ENCODE data around the gene SIMC1.

Gene SIMC1

DNA sequence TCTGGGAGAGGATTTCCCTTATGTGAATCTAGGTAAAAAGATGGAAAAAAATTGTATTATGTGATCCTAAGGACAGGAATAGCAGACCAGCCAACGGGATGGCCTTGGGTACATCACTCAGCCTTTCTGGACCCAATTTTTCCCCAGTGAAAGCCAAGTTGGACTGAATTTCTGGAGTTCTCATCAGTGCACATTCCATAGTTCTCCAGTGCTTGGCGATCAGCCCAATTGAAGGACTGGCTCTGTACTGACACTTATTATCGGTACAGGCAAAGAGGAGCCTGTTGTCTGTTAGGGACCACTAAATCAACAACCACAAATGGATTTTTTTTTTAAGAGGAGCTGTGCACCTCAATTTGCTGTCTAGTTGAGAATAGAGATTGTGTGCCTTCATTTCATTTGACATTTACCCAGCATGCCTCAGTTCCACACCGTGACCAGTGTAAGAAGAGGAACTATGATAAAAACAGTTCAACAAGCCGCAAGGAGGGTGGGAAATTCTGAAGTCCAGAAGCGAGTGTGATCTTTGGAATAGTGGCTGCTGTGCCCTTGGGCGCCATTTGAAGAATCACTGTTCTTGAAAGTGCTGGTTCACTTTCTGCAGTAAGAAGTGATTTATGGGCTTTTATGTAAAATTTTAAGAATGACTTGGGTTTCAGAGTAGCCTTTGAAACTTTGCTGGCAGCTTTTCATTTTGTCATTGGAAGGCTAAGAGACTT is 135.0 kb downstream of the SIMC1 start:
- TF ChIP-seq, protein P1, sequence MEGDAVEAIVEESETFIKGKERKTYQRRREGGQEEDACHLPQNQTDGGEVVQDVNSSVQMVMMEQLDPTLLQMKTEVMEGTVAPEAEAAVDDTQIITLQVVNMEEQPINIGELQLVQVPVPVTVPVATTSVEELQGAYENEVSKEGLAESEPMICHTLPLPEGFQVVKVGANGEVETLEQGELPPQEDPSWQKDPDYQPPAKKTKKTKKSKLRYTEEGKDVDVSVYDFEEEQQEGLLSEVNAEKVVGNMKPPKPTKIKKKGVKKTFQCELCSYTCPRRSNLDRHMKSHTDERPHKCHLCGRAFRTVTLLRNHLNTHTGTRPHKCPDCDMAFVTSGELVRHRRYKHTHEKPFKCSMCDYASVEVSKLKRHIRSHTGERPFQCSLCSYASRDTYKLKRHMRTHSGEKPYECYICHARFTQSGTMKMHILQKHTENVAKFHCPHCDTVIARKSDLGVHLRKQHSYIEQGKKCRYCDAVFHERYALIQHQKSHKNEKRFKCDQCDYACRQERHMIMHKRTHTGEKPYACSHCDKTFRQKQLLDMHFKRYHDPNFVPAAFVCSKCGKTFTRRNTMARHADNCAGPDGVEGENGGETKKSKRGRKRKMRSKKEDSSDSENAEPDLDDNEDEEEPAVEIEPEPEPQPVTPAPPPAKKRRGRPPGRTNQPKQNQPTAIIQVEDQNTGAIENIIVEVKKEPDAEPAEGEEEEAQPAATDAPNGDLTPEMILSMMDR (IDR thresholded peaks at IDR 0.05; ENCODE audit: borderline replicate concordance, insufficient read depth, low read depth, low read length) = no peak
- no peak overlapping the region for H3K4me3 ChIP-seq (ENCODE audit: low read depth, low read length)

DNA sequence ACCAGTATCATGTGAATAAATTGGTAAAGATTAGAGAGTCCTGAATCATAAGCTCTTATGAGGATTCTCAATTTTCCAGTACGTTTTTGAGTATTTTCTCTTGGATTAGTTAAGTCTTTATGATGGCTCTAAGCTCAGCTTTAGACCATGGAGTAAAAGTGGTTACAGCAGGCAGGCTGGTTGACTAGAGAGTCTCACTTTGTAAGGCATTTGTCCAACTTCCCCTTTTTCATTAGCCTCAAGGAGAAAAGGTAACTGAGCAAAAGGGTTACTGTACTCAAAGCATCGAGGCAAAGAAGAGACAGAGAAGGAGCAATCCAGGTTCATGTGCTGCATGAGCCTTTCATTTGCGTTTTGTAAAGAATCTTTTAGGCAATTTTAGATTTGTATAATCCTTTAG is 141.7 kb downstream of the SIMC1 start:
- TF ChIP-seq, protein P1 (IDR thresholded peaks at IDR 0.05; ENCODE audit: borderline replicate concordance, insufficient read depth, low read depth, low read length) = no peak
- H3K4me3 ChIP-seq (ENCODE audit: low read depth, low read length) = no peak overlapping the region

DNA sequence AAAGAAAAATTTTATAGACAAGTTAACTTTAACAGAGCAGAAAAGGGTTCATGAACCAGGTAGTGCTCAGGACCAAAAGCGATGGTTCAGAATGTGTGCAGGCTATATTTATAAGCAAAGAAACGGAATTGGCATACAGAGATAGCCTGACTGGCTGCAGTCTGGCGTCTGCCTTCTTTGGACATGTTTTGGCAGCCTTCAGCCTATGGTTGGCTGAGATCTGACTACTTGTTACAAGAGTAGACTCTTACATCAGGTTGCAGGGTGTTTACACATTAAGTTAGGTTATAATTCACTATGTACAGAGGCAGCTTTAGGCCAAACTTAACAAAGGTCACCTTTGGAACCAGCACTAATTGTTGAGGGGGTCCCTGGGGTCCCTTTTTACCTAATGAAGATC is 143.2 kb downstream of the SIMC1 start:
- H3K4me3 ChIP-seq (ENCODE audit: low read depth, low read length) = no peak overlapping the region
- TF ChIP-seq, protein P1 (IDR thresholded peaks at IDR 0.05; ENCODE audit: borderline replicate concordance, insufficient read depth, low read depth, low read length) = no peak

DNA sequence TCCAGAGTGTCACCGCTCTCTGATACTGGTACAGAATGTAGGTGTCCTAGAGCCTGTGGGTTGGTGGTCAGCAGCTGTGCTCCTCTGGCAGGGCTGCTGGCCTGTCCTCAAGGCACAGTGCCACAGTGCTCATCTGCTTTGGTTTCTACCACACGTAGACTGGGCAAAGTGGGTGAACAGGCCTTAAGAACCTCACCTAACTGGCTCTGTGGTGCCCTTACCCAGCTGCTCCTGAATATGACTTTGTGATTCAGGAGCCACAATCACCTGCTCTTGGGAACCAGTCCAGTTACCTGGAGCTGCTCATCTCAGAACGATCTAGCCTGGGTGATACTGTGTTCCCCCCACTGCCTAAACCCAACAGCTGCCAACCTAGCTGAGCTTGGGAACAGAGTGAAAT is 143.8 kb downstream of the SIMC1 start:
- H3K4me3 ChIP-seq (ENCODE audit: low read depth, low read length) = no peak overlapping the region
- TF ChIP-seq, protein P1 (IDR thresholded peaks at IDR 0.05; ENCODE audit: borderline replicate concordance, insufficient read depth, low read depth, low read length) = no peak

DNA sequence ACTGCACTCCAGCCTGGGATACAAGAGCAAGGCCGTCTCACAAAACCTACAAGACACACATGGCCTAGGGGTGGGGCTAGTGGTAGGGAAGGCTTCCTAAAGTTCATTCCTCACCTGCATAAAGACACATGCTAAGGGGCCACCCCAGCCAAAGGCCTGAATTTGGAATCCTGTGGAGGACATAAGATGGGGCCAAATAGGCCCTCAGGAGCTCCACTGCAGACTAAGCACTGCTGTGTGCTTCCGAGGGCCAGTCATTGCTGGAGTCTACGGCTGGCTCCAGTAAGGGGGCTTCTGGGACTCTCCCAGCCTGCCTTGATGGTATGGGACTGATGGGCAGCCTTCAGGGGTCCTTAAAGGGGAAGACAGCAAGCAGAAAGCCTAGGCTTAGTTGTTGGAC is 144.5 kb downstream of the SIMC1 start:
- TF ChIP-seq, protein P1 (IDR thresholded peaks at IDR 0.05; ENCODE audit: borderline replicate concordance, insufficient read depth, low read depth, low read length) = no peak
- no peak overlapping the region for H3K4me3 ChIP-seq (ENCODE audit: low read depth, low read length)

DNA sequence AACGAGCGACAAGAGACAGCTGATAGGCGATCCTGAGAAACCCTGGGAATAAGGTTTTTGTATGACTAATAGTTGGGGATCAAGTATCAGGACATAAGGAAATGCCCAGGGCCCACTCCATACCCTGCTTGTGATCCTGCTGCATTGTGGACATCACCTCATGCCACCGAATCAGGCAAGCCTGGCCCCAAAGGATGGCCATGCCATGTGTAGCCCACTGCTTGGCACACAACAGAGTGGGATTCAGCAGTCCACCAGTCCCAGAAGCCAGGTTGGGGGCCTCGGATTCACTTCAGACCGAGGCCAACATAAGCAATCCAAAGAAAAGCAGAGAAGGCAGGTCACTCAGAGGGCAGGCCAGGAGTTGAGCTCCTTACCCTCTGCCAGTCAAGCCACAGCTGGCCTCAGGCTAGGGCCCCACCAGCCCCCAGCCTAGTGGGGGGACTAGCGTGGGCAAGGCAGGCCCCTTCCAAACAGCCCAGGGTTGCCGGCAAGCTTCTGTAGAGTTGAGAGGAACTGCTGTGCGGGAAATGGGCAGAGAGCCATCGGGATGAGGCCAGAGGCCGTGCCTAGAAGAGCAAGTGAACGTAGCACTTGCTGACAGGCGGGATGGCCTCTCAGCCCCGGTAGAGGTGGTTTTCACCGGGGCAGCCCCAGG is 145.2 kb downstream of the SIMC1 start:
- no peak overlapping the region for H3K4me3 ChIP-seq (ENCODE audit: low read depth, low read length)
- TF ChIP-seq, protein P1 (IDR thresholded peaks at IDR 0.05; ENCODE audit: borderline replicate concordance, insufficient read depth, low read depth, low read length) = no peak

DNA sequence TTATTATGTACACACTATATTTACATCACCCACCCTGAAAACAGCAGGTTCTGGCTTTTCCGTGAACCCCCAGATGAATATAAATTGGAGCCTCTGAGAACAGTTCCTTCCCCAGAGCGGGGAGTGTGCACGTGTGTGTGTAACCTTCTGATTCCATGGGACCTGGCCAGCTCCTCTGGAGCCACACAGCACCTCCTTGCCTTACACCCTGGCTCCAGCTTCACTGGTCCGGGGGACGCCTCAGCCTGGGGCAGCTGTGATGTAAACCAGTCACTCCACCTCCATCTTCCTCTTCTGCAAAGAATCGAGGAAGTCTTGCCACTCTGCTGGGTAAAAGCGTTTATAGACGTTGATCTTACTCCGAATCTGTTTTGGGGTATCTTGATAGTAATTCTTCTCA is 145.7 kb downstream of the SIMC1 start:
- TF ChIP-seq, protein P1 (IDR thresholded peaks at IDR 0.05; ENCODE audit: borderline replicate concordance, insufficient read depth, low read depth, low read length) = no peak
- no peak overlapping the region for H3K4me3 ChIP-seq (ENCODE audit: low read depth, low read length)

Data from GM12875 (cell line).